A673 (cell line): ENCODE data around the gene TYRO3. TPM values are rescaled to one million over a fixed set of nuclear protein-coding genes. Genes with fewer than 3 reads are reported as not detected.
A peak's percentile ranks its signal among the peaks of the same experiment; 100 is the strongest.

Source experiments
- BruUV-seq: library from RNA; stranded (reverse); fragments of 400-500 nt; replicated peaks from 2 replicates; lab custom pipeline; 2021; lab: Mats Ljungman, UMichigan
- CTCF ChIA-PET: fragments of 300-600 bp; sonication (Branson Sonifier 250); formaldehyde crosslinking; loops from one replicate; lab custom pipeline; 2022; ENCODE audit warnings: antibody characterized with exemption; lab: Charles Lee
- POLR2A ChIA-PET: fragments of 300-600 bp; sonication (Branson Sonifier 250); formaldehyde crosslinking; loops from one replicate; lab custom pipeline; 2022; ENCODE audit warnings: antibody characterized with exemption; ENCODE audit not compliant: low non-redundant PET; lab: Charles Lee
- DNase-seq: peaks from one replicate; pipeline ENCODE4 v3.0.0-alpha.2; 2015; ENCODE audit warnings: low spot score
- H3K27ac ChIP-seq: fragments of 200-600 bp; sonication (generic); 2 replicates; pipeline ENCODE4 v1.5.1; 2016; ENCODE audit warnings: mixed run types, low read depth, mild to moderate bottlenecking, mixed read lengths, antibody characterized with exemption, low read length; ENCODE audit not compliant: poor library complexity, severe bottlenecking
- H3K27me3 ChIP-seq: fragments of 200-600 bp; sonication (generic); replicated peaks from 2 replicates; pipeline ENCODE4 v1.6.1; 2017; ENCODE audit warnings: mixed run types, low read depth, mild to moderate bottlenecking, mixed read lengths, antibody characterized with exemption, low read length; ENCODE audit not compliant: insufficient read depth, poor library complexity
- H3K36me3 ChIP-seq: fragments of 200-600 bp; sonication (generic); 2 replicates; pipeline ENCODE4 v1.6.1; 2016; ENCODE audit warnings: mixed run types, mild to moderate bottlenecking, mixed read lengths, antibody characterized with exemption, low read length; ENCODE audit not compliant: insufficient read depth, poor library complexity, severe bottlenecking
- H3K4me1 ChIP-seq: fragments of 200-600 bp; sonication (generic); 2 replicates; pipeline ENCODE4 v1.6.1; 2017; ENCODE audit warnings: mixed run types, mild to moderate bottlenecking, mixed read lengths, antibody characterized with exemption, low read length; ENCODE audit not compliant: insufficient read depth, poor library complexity, severe bottlenecking
- H3K4me3 ChIP-seq: fragments of 200-600 bp; sonication (generic); 2 replicates; pipeline ENCODE4 v1.5.1; 2016; ENCODE audit warnings: low read depth, mixed run types, mild to moderate bottlenecking, mixed read lengths, low read length; ENCODE audit not compliant: poor library complexity, severe bottlenecking
- H3K9me3 ChIP-seq: fragments of 200-600 bp; sonication (generic); 2 replicates; pipeline ENCODE4 v1.6.1; 2016; ENCODE audit warnings: mixed run types, low read depth, mild to moderate bottlenecking, mixed read lengths, antibody characterized with exemption, low read length; ENCODE audit not compliant: poor library complexity, severe bottlenecking
- CTCF ChIP-seq: fragments of 300-800, 200-600 bp; sonication (generic); conservative IDR thresholded peaks from 2 replicates; pipeline ENCODE4 v1.5.1; 2017; ENCODE audit warnings: low read depth, mild to moderate bottlenecking, antibody characterized with exemption, low read length, moderate library complexity, mixed read lengths
- EZH2 ChIP-seq: fragments of 200-600 bp; sonication (generic); IDR thresholded peaks from 2 replicates; pipeline ENCODE4 v1.6.1; 2017; ENCODE audit warnings: borderline replicate concordance, low read depth, mild to moderate bottlenecking, mixed read lengths, antibody characterized with exemption, low read length; ENCODE audit not compliant: poor library complexity, severe bottlenecking
- intact Hi-C: fragments of 100-400 bp; cut with micrococcal nuclease; formaldehyde crosslinking; loops from one replicate; pipeline ENCODE4 v1.10.0; 2022; ENCODE audit not compliant: unreplicated experiment
- total RNA-seq: library from RNA; stranded (reverse); gene quantifications from 2 replicates; pipeline ENCODE4 v1.2.3, GENCODE V29; 2021

TYRO3 gene
- total RNA-seq, 1 experiment from 2014 or later, result 26.0 TPM

- H3K9me3 ChIP-seq, result no peaks in the 10 kb centered on the region
- CTCF ChIA-PET, result no interaction called here
- H3K27ac ChIP-seq, result no peak overlapping the region
Observed at GRCh38 chr15:41562244-41562643, 3.2 kb downstream of the TYRO3 start.

DNA sequence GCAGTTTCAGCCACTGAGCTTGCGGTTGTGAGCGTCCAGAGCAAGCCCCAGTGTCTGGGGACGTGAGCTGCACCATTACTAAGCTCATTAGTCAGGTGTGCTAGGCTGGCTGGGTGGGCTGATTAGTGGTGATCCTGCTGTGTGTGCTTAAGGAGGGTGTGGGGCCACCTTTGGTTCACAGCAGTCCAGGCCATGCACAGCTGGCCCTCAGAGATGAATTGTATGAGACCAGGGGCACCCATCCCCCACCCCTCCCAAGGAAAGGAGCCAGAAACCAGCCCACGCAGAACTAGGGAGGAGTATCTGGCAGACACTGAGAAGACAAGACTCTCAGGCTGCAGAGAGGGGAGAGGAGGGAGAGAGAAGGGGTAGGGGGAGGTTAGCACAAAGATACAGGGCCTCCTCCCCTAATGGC lies 3.8 kb downstream of the TYRO3 start:
- Histone ChIP-seq H3K9me3 (no peaks in the 10 kb centered on the region), H3K27ac (no peak overlapping the region), H3K36me3 (no peaks in the 10 kb centered on the region), H3K4me1 (peaks cover 20% of the 10 kb centered on the region), H3K27me3 (no peaks in the 10 kb centered on the region), H3K4me3 (no peak overlapping the region)
- peak; percentile 23 for DNase-seq
- no TSS peak for BruUV-seq
- ChIA-PET POLR2A (no interaction called here), CTCF (no interaction called here)
- TF ChIP-seq EZH2 (no peak), CTCF (no peak)
- intact Hi-C loops, result no loop called here

More at GRCh38 chr15:41562244-41562643, 3.2 kb downstream of the TYRO3 start:
- H3K4me1 ChIP-seq, result peaks cover 22% of the 10 kb centered on the region
- no TSS peak for BruUV-seq
- H3K27me3 ChIP-seq, result no peaks in the 10 kb centered on the region
- no peak overlapping the region for H3K4me3 ChIP-seq
- no peak for DNase-seq
- H3K36me3 ChIP-seq, result no peaks in the 10 kb centered on the region
- no peak for TF ChIP-seq CTCF
- no peak for TF ChIP-seq EZH2
- POLR2A ChIA-PET, result no interaction called here
- intact Hi-C loops, result no loop called here

- POLR2A ChIA-PET, result interaction anchor here (0.8 kb wide), 1 partner anchor 21 kb away, joined by 5 read pairs; the partner anchor contains the start of gene RPAP1
- no TSS peak for BruUV-seq
- H3K36me3 ChIP-seq, result no peaks in the 10 kb centered on the region
Observed at GRCh38 chr15:41564286-41564959, 5.4 kb downstream of the TYRO3 start.

More at GRCh38 chr15:41564286-41564959, 5.4 kb downstream of the TYRO3 start:
- Histone ChIP-seq H3K4me3 (no peak overlapping the region), H3K9me3 (no peaks in the 10 kb centered on the region), H3K4me1 (peaks cover 18% of the 10 kb centered on the region), H3K27ac (no peak overlapping the region), H3K27me3 (no peaks in the 10 kb centered on the region)
- intact Hi-C loops, result no loop called here
- TF ChIP-seq CTCF (no peak), EZH2 (no peak)
- CTCF ChIA-PET, result no interaction called here
- DNase-seq, result no peak
